ENCODE results near the gene COPRS.

- TF ChIP-seq CTCF (IDR thresholded peaks at IDR 0.05) (no peak), POLR2A (IDR thresholded peaks at IDR 0.05) (no peak)
Observed at GRCh38 chr17:31802502-31802901, 56.5 kb downstream of the COPRS start.
